ENCODE data around the gene AMPD3. TPM values are rescaled to one million over a fixed set of nuclear protein-coding genes. Genes with fewer than 3 reads are reported as not detected.

Gene AMPD3
- total and polyA plus RNA-seq, 2 donors (not counting 1 experiment from before 2014, with no cell fraction given): 40.1 to 85.5 TPM

- Histone ChIP-seq H3K9ac (ENCODE audit: low read length) (no peak overlapping the region), H3K4me3 (ENCODE audit: control extremely low read depth in 1 of 5, extremely low read depth in 1 of 5, insufficient read depth in 1 of 5, low read depth in 2 of 5, low read length in 4 of 5) (no peak overlapping the region), H3K27me3 (replicated peaks in 1 of 4; ENCODE audit: control extremely low read depth in 1 of 4, control insufficient read depth in 3 of 4, insufficient read depth in 4 of 4, low read length in 3 of 4) (no peaks in the 10 kb centered on the region), H3K4me2 (replicated peaks; ENCODE audit: low read depth, low read length, poor library complexity, severe bottlenecking) (no peak overlapping the region), H3K79me2 (ENCODE audit: control insufficient read depth, insufficient read depth, low read length) (peaks cover 15% of the 10 kb centered on the region), H3K9me3 (ENCODE audit: control extremely low read depth in 1 of 3, control insufficient read depth in 2 of 3, insufficient read depth in 1 of 3, low read length in 2 of 3) (no peaks in the 10 kb centered on the region), H2AFZ (ENCODE audit: insufficient read depth, low read depth, low read length, poor library complexity, severe bottlenecking) (no peak overlapping the region), H4K20me1 (ENCODE audit: control insufficient read depth, insufficient read depth, low read length, poor library complexity, severe bottlenecking) (peaks cover 10% of the 10 kb centered on the region), H3K36me3 (replicated peaks in 1 of 2; ENCODE audit: control extremely low read depth in 1 of 2, control insufficient read depth in 1 of 2, extremely low read depth in 1 of 2, insufficient read depth in 2 of 2, low read length in 1 of 2) (peaks cover 0 to 86% of the 10 kb centered on the region in 2 experiments), H3K27ac (ENCODE audit: low read length in 2 of 2) (peak overlapping the region in 1 of 2 donors; percentile 94), H3K4me1 (ENCODE audit: control insufficient read depth in 2 of 2, insufficient read depth in 2 of 2, low read length in 2 of 2) (peaks cover 24 to 31% of the 10 kb centered on the region in 2 donors)
- ATAC-seq (ENCODE audit: low read depth) (no peak), DNase-seq (no peak)
- H3K27me3 Mint-ChIP-seq: no peaks in the 10 kb centered on the region
- no peak overlapping the region for H3K4me3 Mint-ChIP-seq
- CTCF ChIA-PET: interaction anchor here (1.1 to 1.2 kb wide), 2 partner anchors 30 to 72 kb away, joined by 3 read pairs; no protein-coding TSS in a partner anchor
- POLR2A ChIA-PET: no interaction called here
- 41% methylated on average over 2 of the region's 2 CpGs for WGBS (ENCODE audit: insufficient coverage)
- H3K4me1 Mint-ChIP-seq: peaks cover 39% of the 10 kb centered on the region
- intact Hi-C loops (cut with micrococcal nuclease): no loop called here
- H3K9me3 Mint-ChIP-seq (ENCODE audit: insufficient read depth): no peaks in the 10 kb centered on the region
- TF ChIP-seq CTCF (IDR thresholded peaks at IDR 0.05) (no peak), EZH2 (IDR thresholded peaks at IDR 0.05; ENCODE audit: borderline replicate concordance, insufficient read depth, low read depth, low read length, poor library complexity, severe bottlenecking) (no peak)
- peak overlapping the region; percentile 80 for H3K27ac Mint-ChIP-seq
Measured at GRCh38 chr11:10485646-10486045, 30.6 kb downstream of the AMPD3 start.

- Histone ChIP-seq H3K9ac (ENCODE audit: low read length) (no peak overlapping the region), H3K36me3 (replicated peaks in 1 of 2; ENCODE audit: control extremely low read depth in 1 of 2, control insufficient read depth in 1 of 2, extremely low read depth in 1 of 2, insufficient read depth in 2 of 2, low read length in 1 of 2) (peaks cover 0 to 86% of the 10 kb centered on the region in 2 experiments), H3K27me3 (replicated peaks in 1 of 4; ENCODE audit: control extremely low read depth in 1 of 4, control insufficient read depth in 3 of 4, insufficient read depth in 4 of 4, low read length in 3 of 4) (no peaks in the 10 kb centered on the region), H2AFZ (ENCODE audit: insufficient read depth, low read depth, low read length, poor library complexity, severe bottlenecking) (no peak overlapping the region), H4K20me1 (ENCODE audit: control insufficient read depth, insufficient read depth, low read length, poor library complexity, severe bottlenecking) (peaks cover 7% of the 10 kb centered on the region), H3K79me2 (ENCODE audit: control insufficient read depth, insufficient read depth, low read length) (peaks cover 22% of the 10 kb centered on the region), H3K27ac (ENCODE audit: low read length in 2 of 2) (peak overlapping the region; percentile 7 to 94), H3K4me1 (ENCODE audit: control insufficient read depth in 2 of 2, insufficient read depth in 2 of 2, low read length in 2 of 2) (peaks cover 24 to 34% of the 10 kb centered on the region in 2 donors), H3K4me3 (ENCODE audit: control extremely low read depth in 1 of 5, extremely low read depth in 1 of 5, insufficient read depth in 1 of 5, low read depth in 2 of 5, low read length in 4 of 5) (no peak overlapping the region), H3K9me3 (ENCODE audit: control extremely low read depth in 1 of 3, control insufficient read depth in 2 of 3, insufficient read depth in 1 of 3, low read length in 2 of 3) (no peaks in the 10 kb centered on the region), H3K4me2 (replicated peaks; ENCODE audit: low read depth, low read length, poor library complexity, severe bottlenecking) (no peak overlapping the region)
- ATAC-seq (ENCODE audit: low read depth): no peak
- H3K27ac Mint-ChIP-seq: peak overlapping the region; percentile 80
- intact Hi-C loops (cut with micrococcal nuclease): no loop called here
- H3K4me3 Mint-ChIP-seq: no peak overlapping the region
- no peak for TF ChIP-seq CTCF (IDR thresholded peaks at IDR 0.05)
- TF ChIP-seq EZH2 (IDR thresholded peaks at IDR 0.05; ENCODE audit: borderline replicate concordance, insufficient read depth, low read depth, low read length, poor library complexity, severe bottlenecking): no peak
- H3K4me1 Mint-ChIP-seq: peaks cover 39% of the 10 kb centered on the region
- no peaks in the 10 kb centered on the region for H3K9me3 Mint-ChIP-seq (ENCODE audit: insufficient read depth)
- POLR2A ChIA-PET: no interaction called here
- H3K27me3 Mint-ChIP-seq: no peaks in the 10 kb centered on the region
- CTCF ChIA-PET: interaction anchor here (1.0 to 1.2 kb wide), 3 partner anchors 11 to 73 kb away, joined by 3 read pairs; no protein-coding TSS in a partner anchor
- WGBS (ENCODE audit: insufficient coverage): 81% methylated on average over 8 of the region's 10 CpGs
- DNase-seq: no peak
Measured at GRCh38 chr11:10486161-10486840, 31.2 kb downstream of the AMPD3 start.
